ENCODE data around the gene WIPF3.

DNA sequence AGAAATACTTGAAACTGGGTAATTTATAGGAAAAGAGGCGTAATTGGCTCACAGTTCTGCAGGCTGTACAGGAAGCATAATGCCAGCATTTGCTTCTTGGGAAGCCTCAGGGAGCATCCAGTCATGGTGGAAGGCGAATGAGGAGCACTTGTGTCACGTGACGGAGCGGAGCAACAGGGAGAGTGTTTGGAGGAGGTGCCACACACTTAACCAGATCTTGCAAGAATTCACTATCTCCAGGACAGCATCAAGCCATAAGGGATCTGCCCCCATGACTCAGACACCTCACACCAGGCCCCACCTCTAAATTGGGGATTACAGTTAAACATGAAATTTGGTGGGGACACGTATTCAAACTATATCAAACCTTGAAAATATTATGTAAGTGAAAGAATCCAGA is 89.3 kb downstream of the WIPF3 start:
- TF ChIP-seq POLR2A (IDR thresholded peaks at IDR 0.05) = no peak
- TF ChIP-seq, protein P1, sequence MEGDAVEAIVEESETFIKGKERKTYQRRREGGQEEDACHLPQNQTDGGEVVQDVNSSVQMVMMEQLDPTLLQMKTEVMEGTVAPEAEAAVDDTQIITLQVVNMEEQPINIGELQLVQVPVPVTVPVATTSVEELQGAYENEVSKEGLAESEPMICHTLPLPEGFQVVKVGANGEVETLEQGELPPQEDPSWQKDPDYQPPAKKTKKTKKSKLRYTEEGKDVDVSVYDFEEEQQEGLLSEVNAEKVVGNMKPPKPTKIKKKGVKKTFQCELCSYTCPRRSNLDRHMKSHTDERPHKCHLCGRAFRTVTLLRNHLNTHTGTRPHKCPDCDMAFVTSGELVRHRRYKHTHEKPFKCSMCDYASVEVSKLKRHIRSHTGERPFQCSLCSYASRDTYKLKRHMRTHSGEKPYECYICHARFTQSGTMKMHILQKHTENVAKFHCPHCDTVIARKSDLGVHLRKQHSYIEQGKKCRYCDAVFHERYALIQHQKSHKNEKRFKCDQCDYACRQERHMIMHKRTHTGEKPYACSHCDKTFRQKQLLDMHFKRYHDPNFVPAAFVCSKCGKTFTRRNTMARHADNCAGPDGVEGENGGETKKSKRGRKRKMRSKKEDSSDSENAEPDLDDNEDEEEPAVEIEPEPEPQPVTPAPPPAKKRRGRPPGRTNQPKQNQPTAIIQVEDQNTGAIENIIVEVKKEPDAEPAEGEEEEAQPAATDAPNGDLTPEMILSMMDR (IDR thresholded peaks at IDR 0.05 in 8 of 11, conservative IDR thresholded peaks at IDR 0.05 in 3 of 11) = no peak

All from spleen (tissue), 7 donors.